Measurements from ENCODE around the gene PSMC3.

PSMC3 gene

DNA sequence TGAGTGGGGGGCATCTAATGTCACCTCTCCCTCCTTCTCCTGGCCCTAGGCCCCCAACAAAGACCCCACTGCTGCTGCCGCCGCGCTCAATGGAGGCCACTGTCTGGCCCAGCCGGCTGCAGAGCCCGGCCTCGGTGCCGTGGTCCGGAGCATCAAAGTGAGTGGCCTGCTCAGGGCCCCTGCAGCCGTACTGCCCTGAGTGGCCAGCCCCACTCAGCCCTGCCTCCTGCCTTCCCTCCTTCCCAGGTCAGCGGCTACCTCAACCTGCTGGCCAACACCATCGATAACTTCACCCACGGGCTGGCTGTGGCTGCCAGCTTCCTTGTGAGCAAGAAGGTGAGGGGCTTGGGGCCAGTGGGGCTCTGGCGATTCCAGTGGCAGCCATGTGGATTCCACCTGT lies 12.9 kb downstream of the PSMC3 start:
- Mint-ChIP-seq H3K9me3 (no peaks in the 10 kb centered on the region), H3K36me3 (peaks cover 17% of the 10 kb centered on the region), H3K27me3 (no peaks in the 10 kb centered on the region), H3K4me3 (no peak overlapping the region), H3K4me1 (peaks cover 12% of the 10 kb centered on the region), H3K27ac (no peak overlapping the region)
- DNase-seq (ENCODE audit: low spot score in 2 of 2) = no peak
- ATAC-seq (ENCODE audit: low read depth) = no peak

DNA sequence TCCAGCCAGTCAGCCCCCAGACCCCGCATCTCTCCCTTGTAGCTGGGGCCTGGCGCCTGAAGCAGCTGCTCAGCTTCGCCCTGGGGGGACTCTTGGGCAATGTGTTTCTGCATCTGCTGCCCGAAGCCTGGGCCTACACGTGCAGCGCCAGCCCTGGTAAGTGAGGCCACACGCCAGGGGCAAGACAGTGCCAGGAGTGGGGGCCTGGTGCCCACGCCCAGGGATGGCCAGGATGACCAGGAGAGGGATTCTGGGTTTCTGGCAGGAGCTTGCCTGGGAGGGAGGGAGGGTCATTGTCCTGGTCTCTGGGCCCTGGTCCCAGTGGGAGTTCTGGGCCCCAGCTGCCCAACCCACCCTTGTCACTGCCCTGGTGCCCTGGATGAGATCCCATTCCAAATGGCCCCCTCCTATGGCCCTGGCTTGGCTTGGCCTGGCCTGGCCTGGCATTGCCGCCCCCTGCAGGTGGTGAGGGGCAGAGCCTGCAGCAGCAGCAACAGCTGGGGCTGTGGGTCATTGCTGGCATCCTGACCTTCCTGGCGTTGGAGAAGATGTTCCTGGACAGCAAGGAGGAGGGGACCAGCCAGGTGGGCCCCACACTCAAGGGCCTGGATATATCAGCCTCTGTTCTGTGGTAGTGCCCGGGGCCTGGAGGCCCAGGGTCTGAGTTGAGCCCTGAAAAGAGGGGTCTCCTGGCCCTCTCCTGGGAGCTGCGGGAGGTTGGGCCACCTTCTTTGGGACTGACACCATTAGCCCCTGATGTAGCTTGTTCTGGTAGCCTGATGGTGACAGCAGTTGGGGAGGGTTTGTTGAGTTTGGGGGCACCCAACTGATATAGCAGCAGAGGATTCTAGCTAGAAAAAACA lies 14.1 kb downstream of the PSMC3 start:
- peaks cover 10% of the 10 kb centered on the region for H3K36me3 Mint-ChIP-seq
- no peak for ATAC-seq (ENCODE audit: low read depth)
- H3K9me3 Mint-ChIP-seq = no peaks in the 10 kb centered on the region
- H3K27ac Mint-ChIP-seq = no peak overlapping the region
- H3K4me3 Mint-ChIP-seq = no peak overlapping the region
- peaks cover 19% of the 10 kb centered on the region for H3K4me1 Mint-ChIP-seq
- peak; percentile 49 to 63 for DNase-seq (ENCODE audit: low spot score in 2 of 2)
- H3K27me3 Mint-ChIP-seq = no peaks in the 10 kb centered on the region

GRCh38 chr11:47410370-47411264 lies 15.6 kb downstream of the PSMC3 start:
- H3K4me3 Mint-ChIP-seq = no peak overlapping the region
- ATAC-seq (ENCODE audit: low read depth) (no peak), DNase-seq (ENCODE audit: low spot score in 2 of 2) (no peak)
- H3K27ac Mint-ChIP-seq = no peak overlapping the region
- H3K9me3 Mint-ChIP-seq = no peaks in the 10 kb centered on the region
- H3K36me3 Mint-ChIP-seq = peaks cover 10% of the 10 kb centered on the region
- H3K4me1 Mint-ChIP-seq = peaks cover 22% of the 10 kb centered on the region
- H3K27me3 Mint-ChIP-seq = no peaks in the 10 kb centered on the region

GRCh38 chr11:47409440-47410369 lies 16.5 kb downstream of the PSMC3 start:
- no peak for DNase-seq (ENCODE audit: low spot score in 2 of 2)
- ATAC-seq (ENCODE audit: low read depth) = no peak
- H3K4me3 Mint-ChIP-seq = peak overlapping the region; percentile 100
- no peaks in the 10 kb centered on the region for H3K9me3 Mint-ChIP-seq
- peaks cover 25% of the 10 kb centered on the region for H3K4me1 Mint-ChIP-seq
- peak overlapping the region; percentile 99 for H3K27ac Mint-ChIP-seq
- no peaks in the 10 kb centered on the region for H3K27me3 Mint-ChIP-seq
- peaks cover 10% of the 10 kb centered on the region for H3K36me3 Mint-ChIP-seq

DNA sequence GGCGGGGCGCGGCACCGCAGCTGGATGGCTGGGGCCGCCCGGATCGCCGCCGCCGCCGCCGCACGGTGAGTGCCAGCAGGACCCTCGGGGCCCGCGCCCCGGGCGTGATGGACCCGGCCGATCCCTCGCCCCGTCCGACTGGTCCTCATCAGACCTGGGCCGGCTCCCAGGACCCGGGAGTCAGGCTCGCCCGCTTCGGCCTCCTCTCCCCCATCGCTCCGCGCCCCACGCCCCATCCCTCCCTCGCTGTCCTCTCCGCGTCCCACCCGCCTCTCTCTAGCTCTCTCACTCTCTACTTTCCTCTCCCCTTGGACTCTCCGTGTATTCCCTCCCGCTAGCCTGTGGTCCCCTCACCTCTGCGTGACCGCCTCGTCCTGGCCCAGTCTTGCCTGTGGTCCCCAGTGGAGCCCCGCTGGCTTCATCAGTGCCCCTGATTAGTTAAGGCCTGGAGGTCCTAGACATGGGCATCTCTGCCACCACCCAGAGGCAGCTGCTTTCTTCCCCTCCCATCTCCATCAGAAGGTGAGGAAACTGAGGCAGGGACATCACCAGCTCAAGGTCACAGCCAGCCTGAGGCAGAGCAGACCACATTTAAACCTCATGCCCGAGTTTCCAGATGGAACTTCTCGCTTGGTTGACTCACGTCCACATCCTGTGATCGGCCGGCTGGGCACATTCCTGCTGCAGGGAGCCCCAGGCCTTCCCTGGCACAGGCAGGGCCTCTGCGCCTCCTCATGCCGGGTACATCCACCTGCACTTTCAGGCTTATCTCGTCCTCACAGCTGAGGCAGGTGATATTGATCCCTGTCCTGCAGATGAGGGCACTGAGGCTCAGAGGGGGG lies 17.4 kb downstream of the PSMC3 start:
- Mint-ChIP-seq H3K4me1 (peaks cover 25% of the 10 kb centered on the region), H3K27me3 (no peaks in the 10 kb centered on the region), H3K27ac (peak overlapping the region; percentile 99), H3K4me3 (peak overlapping the region; percentile 100), H3K36me3 (peaks cover 5% of the 10 kb centered on the region), H3K9me3 (no peaks in the 10 kb centered on the region)
- DNase-seq (ENCODE audit: low spot score in 2 of 2) = peak in 1 of 2 donors; percentile 39
- ATAC-seq (ENCODE audit: low read depth) = no peak

DNA sequence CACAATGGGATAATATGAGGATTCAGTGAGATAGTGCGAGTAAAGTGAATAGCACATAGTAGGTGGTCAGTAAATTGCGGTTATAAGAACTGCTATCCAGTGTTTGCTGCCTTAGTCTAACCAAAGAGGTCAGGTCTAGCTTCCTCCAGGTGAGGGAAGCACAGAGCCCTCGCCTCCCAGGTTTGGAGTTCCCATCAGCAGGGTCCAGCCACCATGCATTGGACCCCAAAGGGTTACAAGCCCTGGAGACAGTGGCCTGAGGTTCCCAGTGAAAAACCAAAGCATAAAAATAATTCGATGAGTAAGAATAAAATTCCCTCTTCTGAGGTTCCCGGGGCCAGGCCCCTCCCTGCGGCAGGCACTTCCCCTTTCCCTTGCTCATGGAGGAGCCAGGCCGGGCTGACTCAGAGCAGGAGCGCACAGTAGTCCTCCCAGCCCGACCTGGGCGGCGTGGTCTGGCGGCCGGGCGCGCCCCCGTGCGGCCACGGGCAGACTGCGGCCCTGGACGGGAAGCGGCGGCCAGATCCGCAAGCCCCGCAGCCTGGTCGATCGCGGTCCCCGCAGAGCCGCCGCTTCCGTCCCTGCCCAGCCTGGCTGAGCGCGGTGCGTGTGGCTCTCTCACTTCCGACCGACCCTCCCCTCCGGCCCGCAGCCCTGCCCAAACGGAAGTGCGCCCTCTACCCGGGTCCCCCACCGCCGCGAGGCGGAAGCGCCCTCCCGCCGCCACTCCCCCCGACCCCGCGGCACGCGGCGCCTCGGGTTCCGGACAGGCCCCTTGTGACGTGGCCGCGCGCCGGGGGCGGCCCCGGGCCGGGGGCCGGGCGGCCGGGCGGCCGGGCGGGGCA lies 18.3 kb downstream of the PSMC3 start, which contains the start of gene SLC39A13:
Gene SLC39A13 (plus strand): TSS at position 845 of the 845 bp plus-strand sequence. CDS start 1,505 bp downstream, outside the sequence.
- Mint-ChIP-seq H3K4me3 (peak within 1 kb of the TSS; percentile 100), H3K4me1 (peaks cover 25% of the 10 kb centered on the region), H3K9me3 (no peaks in the 10 kb centered on the region), H3K27me3 (no peaks in the 10 kb centered on the region), H3K27ac (peak within 1 kb of the TSS; percentile 99), H3K36me3 (no peaks in the 10 kb centered on the region)
- peak; percentile 97 to 99 for DNase-seq (ENCODE audit: low spot score in 2 of 2)
- peak; percentile 80 for ATAC-seq (ENCODE audit: low read depth)

GRCh38 chr11:47406896-47407745 lies 19.1 kb downstream of the PSMC3 start:
- Mint-ChIP-seq H3K4me1 (peaks cover 25% of the 10 kb centered on the region), H3K9me3 (no peaks in the 10 kb centered on the region), H3K36me3 (no peaks in the 10 kb centered on the region), H3K27ac (peak overlapping the region; percentile 99), H3K4me3 (peak overlapping the region; percentile 86), H3K27me3 (no peaks in the 10 kb centered on the region)
- ATAC-seq (ENCODE audit: low read depth) = no peak
- no peak for DNase-seq (ENCODE audit: low spot score in 2 of 2)

DNA sequence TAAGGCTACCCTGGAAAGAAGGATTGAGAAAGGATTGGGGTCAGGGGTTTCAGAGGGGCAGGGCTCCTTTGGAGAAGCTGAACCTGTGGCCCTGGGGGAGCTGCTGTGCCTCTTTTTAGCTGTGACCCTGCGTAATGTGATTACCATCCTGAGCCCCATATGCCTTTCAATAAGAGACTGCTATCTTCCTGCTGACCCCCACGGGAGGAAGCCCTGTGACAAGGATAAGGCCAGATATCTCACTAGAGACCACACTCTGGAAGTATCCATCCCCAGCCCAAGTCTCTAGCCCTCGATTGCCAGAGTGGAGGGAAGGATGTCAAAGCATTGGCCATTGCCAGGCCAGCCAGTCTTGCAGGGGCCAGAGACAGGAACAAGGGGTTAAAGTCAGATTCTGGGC lies 22.7 kb downstream of the PSMC3 start:
- no peak overlapping the region for H3K4me3 Mint-ChIP-seq
- peaks cover 33% of the 10 kb centered on the region for H3K4me1 Mint-ChIP-seq
- no peaks in the 10 kb centered on the region for H3K9me3 Mint-ChIP-seq
- peak overlapping the region; percentile 56 for H3K27ac Mint-ChIP-seq
- no peaks in the 10 kb centered on the region for H3K36me3 Mint-ChIP-seq
- DNase-seq (ENCODE audit: low spot score in 2 of 2) = no peak
- no peaks in the 10 kb centered on the region for H3K27me3 Mint-ChIP-seq
- no peak for ATAC-seq (ENCODE audit: low read depth)

GRCh38 chr11:47403135-47403534 lies 23.1 kb downstream of the PSMC3 start:
- Mint-ChIP-seq H3K4me1 (peaks cover 36% of the 10 kb centered on the region), H3K27ac (peak overlapping the region; percentile 56), H3K4me3 (no peak overlapping the region), H3K36me3 (no peaks in the 10 kb centered on the region), H3K27me3 (no peaks in the 10 kb centered on the region), H3K9me3 (no peaks in the 10 kb centered on the region)
- ATAC-seq (ENCODE audit: low read depth) (no peak), DNase-seq (ENCODE audit: low spot score in 2 of 2) (no peak)

GRCh38 chr11:47400768-47401279 lies 25.4 kb downstream of the PSMC3 start:
- Mint-ChIP-seq H3K4me1 (peaks cover 30% of the 10 kb centered on the region), H3K9me3 (no peaks in the 10 kb centered on the region), H3K4me3 (peak overlapping the region; percentile 90), H3K27ac (peak overlapping the region; percentile 87), H3K36me3 (no peaks in the 10 kb centered on the region), H3K27me3 (no peaks in the 10 kb centered on the region)
- ATAC-seq (ENCODE audit: low read depth) (peak; percentile 76), DNase-seq (ENCODE audit: low spot score in 2 of 2) (no peak)

All from memory B cell (primary cell).